Epithelial cell of esophagus (primary cell): ENCODE data around the gene GFRA1.

Source experiments
- DNase-seq: peaks from one replicate; pipeline ENCODE4 v3.0.0; 2010; ENCODE audit warnings: low read depth
- H3K4me3 ChIP-seq: 2 replicates; pipeline ENCODE4 v1.5.1; 2011; ENCODE audit warnings: mild to moderate bottlenecking, low read length, control low read depth
- TF ChIP-seq, protein P1 (sequence below): IDR thresholded peaks from 2 replicates; pipeline ENCODE4 v1.5.1; 2011; ENCODE audit warnings: low read depth, mild to moderate bottlenecking, low read length, control low read depth, inconsistent platforms; ENCODE audit not compliant: insufficient read depth; ENCODE audit errors: missing control alignments

GFRA1 gene, protein sequence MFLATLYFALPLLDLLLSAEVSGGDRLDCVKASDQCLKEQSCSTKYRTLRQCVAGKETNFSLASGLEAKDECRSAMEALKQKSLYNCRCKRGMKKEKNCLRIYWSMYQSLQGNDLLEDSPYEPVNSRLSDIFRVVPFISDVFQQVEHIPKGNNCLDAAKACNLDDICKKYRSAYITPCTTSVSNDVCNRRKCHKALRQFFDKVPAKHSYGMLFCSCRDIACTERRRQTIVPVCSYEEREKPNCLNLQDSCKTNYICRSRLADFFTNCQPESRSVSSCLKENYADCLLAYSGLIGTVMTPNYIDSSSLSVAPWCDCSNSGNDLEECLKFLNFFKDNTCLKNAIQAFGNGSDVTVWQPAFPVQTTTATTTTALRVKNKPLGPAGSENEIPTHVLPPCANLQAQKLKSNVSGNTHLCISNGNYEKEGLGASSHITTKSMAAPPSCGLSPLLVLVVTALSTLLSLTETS

DNA sequence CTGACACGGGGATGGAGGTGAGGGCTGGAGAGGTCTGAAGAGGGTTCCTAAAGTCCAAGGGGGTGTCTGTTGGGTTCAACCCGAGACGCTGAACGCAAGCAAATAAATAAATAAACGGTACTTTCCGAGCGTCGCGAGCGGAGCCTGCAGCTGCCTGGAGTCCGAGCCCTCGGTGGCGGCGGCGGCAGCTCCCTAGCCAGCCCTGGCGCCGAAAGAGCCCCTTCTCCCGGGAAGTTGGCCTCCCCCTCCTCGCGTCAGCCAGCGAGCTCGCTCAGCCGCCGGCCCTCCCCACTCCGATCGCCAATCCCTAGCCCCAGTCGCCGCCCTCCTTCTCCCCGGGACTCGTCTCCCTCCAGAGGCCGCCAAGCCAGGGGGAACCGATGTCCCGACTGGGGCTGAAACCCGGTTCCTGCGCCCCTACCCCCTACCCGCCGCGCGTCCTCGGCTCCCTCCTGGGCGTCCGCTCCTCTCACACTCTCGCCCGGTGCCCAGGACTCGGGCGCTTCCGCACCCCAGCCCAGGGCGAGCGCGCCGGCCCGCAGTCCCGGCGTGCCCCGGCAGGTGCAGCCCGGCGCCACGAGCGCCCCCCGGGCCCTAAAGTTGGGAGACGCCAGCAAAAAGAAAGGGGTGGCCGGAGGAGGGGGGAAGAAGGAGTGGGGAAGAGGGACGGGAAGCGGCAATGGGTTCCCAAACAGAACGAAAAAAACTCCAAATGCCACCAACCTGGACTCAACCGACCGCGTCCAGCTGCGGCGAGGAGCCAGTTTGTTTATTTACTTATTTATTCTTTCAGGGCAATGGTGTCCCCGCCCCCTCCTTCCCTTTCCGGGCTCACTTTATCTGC lies at the start of gene GFRA1:
TSS of gene GFRA1 (minus strand) at position 767 of the 844 bp plus-strand sequence. CDS start 1,177 bp downstream, outside the sequence.
- peak within 1 kb of the TSS; percentile 23 for H3K4me3 ChIP-seq
- DNase-seq, result peak; percentile 11
- TF ChIP-seq, protein P1, sequence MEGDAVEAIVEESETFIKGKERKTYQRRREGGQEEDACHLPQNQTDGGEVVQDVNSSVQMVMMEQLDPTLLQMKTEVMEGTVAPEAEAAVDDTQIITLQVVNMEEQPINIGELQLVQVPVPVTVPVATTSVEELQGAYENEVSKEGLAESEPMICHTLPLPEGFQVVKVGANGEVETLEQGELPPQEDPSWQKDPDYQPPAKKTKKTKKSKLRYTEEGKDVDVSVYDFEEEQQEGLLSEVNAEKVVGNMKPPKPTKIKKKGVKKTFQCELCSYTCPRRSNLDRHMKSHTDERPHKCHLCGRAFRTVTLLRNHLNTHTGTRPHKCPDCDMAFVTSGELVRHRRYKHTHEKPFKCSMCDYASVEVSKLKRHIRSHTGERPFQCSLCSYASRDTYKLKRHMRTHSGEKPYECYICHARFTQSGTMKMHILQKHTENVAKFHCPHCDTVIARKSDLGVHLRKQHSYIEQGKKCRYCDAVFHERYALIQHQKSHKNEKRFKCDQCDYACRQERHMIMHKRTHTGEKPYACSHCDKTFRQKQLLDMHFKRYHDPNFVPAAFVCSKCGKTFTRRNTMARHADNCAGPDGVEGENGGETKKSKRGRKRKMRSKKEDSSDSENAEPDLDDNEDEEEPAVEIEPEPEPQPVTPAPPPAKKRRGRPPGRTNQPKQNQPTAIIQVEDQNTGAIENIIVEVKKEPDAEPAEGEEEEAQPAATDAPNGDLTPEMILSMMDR, result no peak

DNA sequence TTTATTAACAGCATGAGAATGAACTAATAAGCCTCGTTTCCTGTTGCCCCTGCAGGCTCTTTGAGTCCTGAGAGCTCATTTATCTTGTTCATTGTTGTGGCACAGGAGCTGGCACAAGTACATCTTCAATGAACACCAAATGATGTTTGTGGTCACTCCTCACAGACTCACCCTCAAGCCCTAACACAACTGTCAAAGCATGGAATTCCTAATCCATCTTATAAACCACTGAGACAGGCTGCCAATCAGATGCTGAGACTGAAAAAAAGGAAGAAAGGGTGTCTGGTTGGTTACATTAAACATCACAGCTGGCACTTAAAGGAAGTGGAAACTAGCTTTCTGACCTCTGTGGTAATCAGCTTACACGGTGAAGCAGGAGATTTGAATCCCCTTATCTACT lies 43.5 kb upstream of the GFRA1 start:
- no peak overlapping the region for H3K4me3 ChIP-seq
- no peak for DNase-seq
- TF ChIP-seq, protein P1, result no peak

DNA sequence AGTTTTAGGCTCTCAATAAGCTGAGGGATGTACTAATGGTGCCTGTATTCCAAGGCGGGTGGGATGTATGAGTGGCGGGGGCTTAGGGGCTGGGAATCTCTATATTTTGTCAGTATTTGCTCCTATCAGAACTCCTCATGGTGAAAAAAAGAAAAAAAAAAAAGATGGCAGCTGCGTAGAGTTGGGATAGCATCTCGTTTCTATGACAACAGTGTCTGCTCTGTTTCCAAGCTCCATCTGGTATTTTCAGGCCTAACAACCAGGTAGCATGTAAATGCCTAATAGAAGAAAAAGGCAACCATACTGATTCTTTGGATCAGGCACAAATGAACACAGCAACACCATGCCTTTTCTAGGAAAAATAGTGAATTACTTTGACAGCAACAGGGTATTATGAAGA lies 39.5 kb upstream of the GFRA1 start:
- H3K4me3 ChIP-seq, result no peak overlapping the region
- DNase-seq, result no peak
- TF ChIP-seq, protein P1, result no peak

DNA sequence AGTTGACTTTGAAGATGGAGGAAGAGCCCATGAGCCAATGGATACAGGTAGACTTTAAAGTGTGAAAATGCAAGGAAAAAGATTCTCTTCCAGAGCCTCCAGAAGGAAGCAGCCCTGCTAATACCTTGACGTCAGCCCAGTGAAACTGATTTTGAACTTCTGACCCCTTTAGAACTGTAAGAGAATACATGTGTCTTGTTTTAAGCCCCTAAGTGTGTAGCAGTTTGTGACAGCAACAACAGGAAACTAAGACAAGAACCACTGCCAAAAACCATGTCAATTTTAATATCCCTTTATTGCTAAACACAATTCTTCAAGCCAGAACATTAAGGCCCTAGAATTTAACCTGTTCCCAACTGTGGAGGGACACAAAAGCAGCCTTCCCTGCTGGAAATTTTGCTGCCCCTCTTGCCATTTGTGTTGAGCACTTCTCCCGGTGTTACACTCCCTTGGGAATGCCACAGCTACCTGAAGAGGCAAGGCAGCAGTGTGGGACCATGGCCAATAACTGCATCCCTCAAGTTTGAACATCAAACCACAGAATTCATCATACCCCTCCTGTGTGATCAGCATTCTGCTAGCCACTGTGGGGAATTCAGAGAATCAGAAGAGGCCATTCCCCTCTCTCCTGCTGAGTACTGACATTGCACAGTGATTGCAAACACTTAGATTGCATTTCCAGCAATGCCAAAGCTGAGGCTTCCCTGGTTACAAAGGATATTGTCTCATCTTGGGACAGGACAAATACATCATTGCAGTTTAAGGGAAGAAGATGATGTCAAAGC lies 38.9 kb upstream of the GFRA1 start:
- no peak overlapping the region for H3K4me3 ChIP-seq
- DNase-seq, result no peak
- TF ChIP-seq, protein P1, result no peak

DNA sequence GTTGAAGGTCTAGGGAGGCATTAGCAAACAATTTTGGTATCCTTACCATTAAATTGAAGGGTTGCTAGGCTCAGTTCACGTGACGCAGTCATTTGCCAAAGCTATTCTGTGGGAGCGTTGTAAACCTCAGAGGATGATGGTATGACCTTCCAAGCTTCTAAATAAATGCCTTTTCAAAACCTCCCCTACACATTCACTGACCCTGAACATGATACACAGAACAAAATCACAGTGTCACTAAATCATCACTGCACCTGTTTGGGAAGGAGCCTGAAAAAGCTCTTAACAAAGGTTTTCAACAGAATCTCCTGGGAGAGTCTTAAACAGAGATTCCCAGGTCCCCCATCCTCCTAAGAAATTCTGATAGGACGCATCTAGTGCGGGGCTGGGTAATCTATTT lies 38.0 kb upstream of the GFRA1 start:
- TF ChIP-seq, protein P1, result no peak
- no peak overlapping the region for H3K4me3 ChIP-seq
- no peak for DNase-seq

DNA sequence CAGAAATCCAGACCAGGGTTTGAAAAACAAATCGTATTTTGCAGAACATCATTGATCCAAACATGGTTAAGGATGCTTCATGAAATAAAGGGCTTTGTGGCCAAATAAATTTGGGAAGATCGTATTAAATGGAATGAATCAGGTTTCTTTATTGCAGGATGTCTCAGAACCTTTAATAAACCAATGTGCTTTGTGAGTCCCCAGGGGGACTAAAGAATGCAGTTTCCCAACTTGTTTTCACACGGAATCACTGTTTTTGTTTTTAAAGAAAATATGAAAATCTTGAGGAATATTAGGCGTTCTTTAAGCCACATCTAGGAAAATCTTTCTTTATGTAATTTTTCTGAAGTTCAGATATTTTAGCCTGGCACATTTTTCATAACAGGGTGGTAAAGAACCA lies 34.4 kb upstream of the GFRA1 start:
- TF ChIP-seq, protein P1, result no peak
- no peak for DNase-seq
- H3K4me3 ChIP-seq, result no peak overlapping the region
